ENCODE results near the gene VDR. TPM values are rescaled to one million over a fixed set of nuclear protein-coding genes. Genes with fewer than 3 reads are reported as not detected.

The VDR gene
- total RNA-seq, result 6.5 and 17.0 TPM in 2 replicates

DNA sequence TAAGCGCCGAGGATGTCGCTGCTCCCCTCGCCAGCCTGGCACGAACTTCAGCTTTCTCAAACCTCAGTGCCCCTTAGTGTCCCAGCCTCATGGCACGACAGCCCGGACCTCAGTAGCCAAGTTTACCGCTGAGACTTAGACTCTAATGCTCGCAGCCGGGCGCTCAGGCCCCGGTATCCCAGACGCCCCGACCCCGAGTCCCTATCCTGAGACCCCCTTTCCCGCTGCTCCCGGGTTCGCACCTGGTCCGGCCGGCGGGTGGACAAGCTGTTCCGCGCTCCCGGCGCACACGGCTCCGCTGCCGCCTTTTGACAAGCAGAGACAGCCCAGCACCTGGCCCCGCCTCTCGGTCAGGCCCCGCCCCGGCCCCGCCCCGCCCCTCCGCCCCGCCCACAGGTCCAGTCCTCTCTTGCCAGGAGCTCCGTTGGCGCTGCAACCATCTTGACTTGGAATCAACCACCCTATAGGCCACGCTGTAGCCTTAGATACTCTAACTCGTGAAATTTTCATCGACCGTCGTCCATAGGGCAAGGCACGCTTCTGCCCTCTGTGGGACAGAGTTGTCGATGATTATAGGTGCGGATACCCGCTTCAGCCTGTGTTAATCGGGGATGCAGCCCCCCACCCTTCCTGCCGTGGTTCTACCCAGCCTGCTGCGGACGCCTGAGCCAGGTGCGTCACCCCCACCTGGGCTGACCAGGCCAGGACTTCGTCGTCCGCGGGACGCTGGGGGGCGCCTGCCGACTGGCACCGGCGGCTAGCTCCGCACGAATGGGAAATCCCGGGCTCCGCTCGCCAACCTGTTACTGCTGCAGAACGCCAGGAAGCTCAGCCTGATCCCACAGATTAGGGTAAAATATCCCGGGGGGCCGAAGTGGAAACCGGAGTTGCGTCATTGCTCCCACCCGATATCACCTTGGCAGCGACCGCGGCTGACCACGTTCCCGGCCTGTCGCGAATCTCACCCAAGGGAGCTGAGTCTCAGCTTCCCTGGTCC, at the start of gene VDR:
TSS of gene VDR (minus strand) at position 282 of the 997 bp plus-strand sequence. CDS start 25,881 bp downstream, outside the sequence.

DNA sequence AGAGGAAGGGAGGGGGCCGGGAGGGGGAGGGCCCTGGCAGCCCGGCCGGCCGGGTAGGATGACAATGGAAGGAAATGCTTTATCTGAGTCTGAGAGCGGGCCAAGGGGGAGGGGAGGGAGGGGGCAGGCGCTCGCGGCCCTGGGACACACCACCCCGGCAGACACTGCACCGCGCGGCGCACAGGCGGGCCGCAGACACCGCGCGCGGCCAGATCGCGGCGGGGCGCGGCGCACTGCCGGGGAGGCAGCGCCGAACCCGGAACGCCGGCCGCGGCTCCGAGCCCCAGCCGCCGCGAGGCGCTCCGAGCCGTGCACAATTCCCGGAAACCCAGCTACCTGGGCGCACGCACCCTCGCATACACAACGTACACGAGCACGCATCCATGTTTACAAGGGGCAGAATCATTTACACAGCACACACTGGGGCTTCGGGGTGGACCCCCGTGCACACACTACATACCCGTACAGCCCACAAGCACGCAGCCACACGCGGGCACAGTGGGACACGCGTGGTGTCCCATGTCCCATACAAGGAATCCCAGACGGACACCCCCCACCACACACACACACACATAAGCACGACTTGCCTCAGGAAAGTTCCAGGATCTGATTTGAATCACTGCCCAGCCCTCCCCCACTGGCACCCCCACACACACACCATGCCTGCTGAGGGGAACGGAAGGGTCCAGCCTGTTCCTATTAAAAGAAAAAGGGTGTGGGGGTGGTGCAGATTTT, 84.7 kb downstream of the VDR start, which contains the start of gene HDAC7:
TSS of gene HDAC7 (minus strand) at position 8 of the 735 bp plus-strand sequence. CDS start 118 bp downstream, outside the sequence.

Other genes with a start within 250 kb of the VDR start
- gene RPAP3, start 199.0 kb downstream of the VDR start, total RNA-seq, result 10.6 and 21.1 TPM in 2 replicates
- 0.17 and 0.29 TPM in 2 replicates for gene ENDOU, start 179.5 kb downstream of the VDR start, total RNA-seq
- 6.8 and 10.8 TPM in 2 replicates for gene RAPGEF3, start 146.1 kb downstream of the VDR start, total RNA-seq
- 11.3 and 28.1 TPM in 2 replicates for gene SLC48A1, start 131.8 kb downstream of the VDR start, total RNA-seq
- 37.2 and 49.3 TPM in 2 replicates for gene HDAC7, start 85.1 kb downstream of the VDR start, total RNA-seq
- gene TMEM106C, start 58.6 kb upstream of the VDR start, total RNA-seq, result 71.8 and 130 TPM in 2 replicates
- under 0.01 and 0.15 TPM in 2 replicates for gene COL2A1, start 99.5 kb upstream of the VDR start, total RNA-seq
- 18.3 and 19.4 TPM in 2 replicates for gene SENP1, start 201.1 kb upstream of the VDR start, total RNA-seq
- 102 and 109 TPM in 2 replicates for gene PFKM, start 214.4 kb upstream of the VDR start, total RNA-seq

All from smooth muscle cell of trachea (primary cell).